Measurements from ENCODE around the gene RBP3.

- TF ChIP-seq MXI1 (conservative IDR thresholded peaks at IDR 0.05; ENCODE audit: poor library complexity, severe bottlenecking), result no peak
- TF ChIP-seq EZH2 (IDR thresholded peaks at IDR 0.05; ENCODE audit: borderline replicate concordance, insufficient read depth, low read length, poor library complexity, severe bottlenecking), result no peak
These were observed 18.3 kb upstream of the RBP3 start for GRCh38 chr10:47329855-47330254.

All from neural cell (in vitro differentiated cells).